LNCAP (cell line): Measurements from ENCODE around the gene MEF2D.

Experiments
- CTCF ChIP-seq: fragments of 450-650 bp; IDR thresholded peaks from 2 replicates; pipeline ENCODE4 v1.5.1; 2017; ENCODE audit warnings: mild to moderate bottlenecking

MEF2D gene

GRCh38 chr1:156523801-156524480, 23.4 kb upstream of the MEF2D start:
- TF ChIP-seq CTCF = no peak

GRCh38 chr1:156522443-156522970, 21.9 kb upstream of the MEF2D start:
- no peak for TF ChIP-seq CTCF

GRCh38 chr1:156517748-156518147, 17.2 kb upstream of the MEF2D start:
- no peak for TF ChIP-seq CTCF

GRCh38 chr1:156516821-156517220, 16.2 kb upstream of the MEF2D start:
- no peak for TF ChIP-seq CTCF

GRCh38 chr1:156515956-156516355, 15.4 kb upstream of the MEF2D start:
- TF ChIP-seq CTCF = no peak

GRCh38 chr1:156513185-156513584, 12.6 kb upstream of the MEF2D start:
- TF ChIP-seq CTCF = no peak

GRCh38 chr1:156511644-156512043, 11.1 kb upstream of the MEF2D start:
- TF ChIP-seq CTCF = no peak

- no peak for TF ChIP-seq CTCF
Observed at GRCh38 chr1:156510709-156511108, 10.1 kb upstream of the MEF2D start.
